H9 (cell line): ENCODE measurements around the gene PAQR9. TPM values are rescaled to one million over a fixed set of nuclear protein-coding genes. Genes with fewer than 3 reads are reported as not detected.

Experiments
- DNase-seq: peaks from one replicate; pipeline ENCODE4 v3.0.0-alpha.2; 2017
- H2AFZ ChIP-seq: one replicate; pipeline ENCODE4 v1.6.1; 2013; ENCODE audit warnings: mild to moderate bottlenecking, low read length, control low read depth, moderate library complexity
- H2AK5ac ChIP-seq: 2 replicates; pipeline ENCODE4 v1.6.1; 2013; ENCODE audit warnings: low read length, control low read depth, mixed read lengths; ENCODE audit not compliant: insufficient read length
- H2BK120ac ChIP-seq: one replicate; pipeline ENCODE4 v1.6.1; 2013; ENCODE audit warnings: low read depth, mild to moderate bottlenecking, low read length, control low read depth, inconsistent platforms; ENCODE audit not compliant: poor library complexity, severe bottlenecking
- H2BK12ac ChIP-seq: 2 replicates; pipeline ENCODE4 v1.6.1; 2013; ENCODE audit warnings: low read length, control low read depth, mixed read lengths, low read depth; ENCODE audit not compliant: insufficient read length
- H2BK15ac ChIP-seq: 2 replicates; pipeline ENCODE4 v1.6.1; 2013; ENCODE audit warnings: low read depth, low read length, control low read depth
- H2BK20ac ChIP-seq: one replicate; pipeline ENCODE4 v1.6.1; 2013; ENCODE audit warnings: low read depth, mild to moderate bottlenecking, low read length, control low read depth, inconsistent platforms; ENCODE audit not compliant: poor library complexity, severe bottlenecking
- H2BK5ac ChIP-seq: 2 replicates; pipeline ENCODE4 v1.6.1; 2013; ENCODE audit warnings: low read length, control low read depth, mixed read lengths; ENCODE audit not compliant: insufficient read length
- H3K14ac ChIP-seq: 2 replicates; pipeline ENCODE4 v1.6.1; 2013; ENCODE audit warnings: low read length, control low read depth; ENCODE audit not compliant: insufficient read depth
- H3K18ac ChIP-seq: 2 replicates; pipeline ENCODE4 v1.6.1; 2013; ENCODE audit warnings: low read depth, mild to moderate bottlenecking, mixed read lengths, low read length, control low read depth; ENCODE audit not compliant: insufficient read length
- H3K23ac ChIP-seq: 2 replicates; pipeline ENCODE4 v1.6.1; 2013; ENCODE audit warnings: low read length, control low read depth, mixed read lengths, low read depth; ENCODE audit not compliant: insufficient read length
- H3K23me2 ChIP-seq: 2 replicates; pipeline ENCODE4 v1.6.1; 2013; ENCODE audit warnings: low read depth, mild to moderate bottlenecking, mixed read lengths, low read length, control low read depth; ENCODE audit not compliant: insufficient read length, poor library complexity, severe bottlenecking
- H3K27ac ChIP-seq: 2 replicates; pipeline ENCODE4 v1.5.1; 2013; ENCODE audit warnings: low read length, control low read depth, mixed read lengths, low read depth; ENCODE audit not compliant: insufficient read length
- H3K27me3 ChIP-seq: 2 replicates; pipeline ENCODE4 v1.6.1; 2013; ENCODE audit warnings: low read length, control low read depth, inconsistent platforms; ENCODE audit not compliant: insufficient read depth
- H3K4ac ChIP-seq: 2 replicates; pipeline ENCODE4 v1.6.1; 2013; ENCODE audit warnings: low read depth, mild to moderate bottlenecking, control low read depth, inconsistent platforms, low read length, moderate library complexity
- H3K4me1 ChIP-seq: 2 replicates; pipeline ENCODE4 v1.6.1; 2013; ENCODE audit warnings: low read length, control low read depth, inconsistent platforms; ENCODE audit not compliant: insufficient read depth
- H3K4me2 ChIP-seq: 2 replicates; pipeline ENCODE4 v1.6.1; 2013; ENCODE audit warnings: low read length, control low read depth, mixed read lengths; ENCODE audit not compliant: insufficient read length, insufficient read depth
- H3K56ac ChIP-seq: 2 replicates; pipeline ENCODE4 v1.6.1; 2013; ENCODE audit warnings: low read depth, mild to moderate bottlenecking, mixed read lengths, low read length, control low read depth; ENCODE audit not compliant: insufficient read length
- H3K79me1 ChIP-seq: 2 replicates; pipeline ENCODE4 v1.6.1; 2013; ENCODE audit warnings: low read depth, mild to moderate bottlenecking, moderate library complexity, low read length, control low read depth, inconsistent platforms; ENCODE audit not compliant: insufficient read depth, poor library complexity, severe bottlenecking
- H3K79me2 ChIP-seq: 2 replicates; pipeline ENCODE4 v1.6.1; 2013; ENCODE audit warnings: low read length, control low read depth, inconsistent platforms; ENCODE audit not compliant: insufficient read depth
- H3K9ac ChIP-seq: 2 replicates; pipeline ENCODE4 v1.6.1; 2013; ENCODE audit warnings: low read length, control low read depth, mixed read lengths; ENCODE audit not compliant: insufficient read length; ENCODE audit errors: extremely low read depth
- H3K9me3 ChIP-seq: one replicate; pipeline ENCODE4 v1.6.1; 2013; ENCODE audit warnings: low read depth, low read length, inconsistent platforms; ENCODE audit not compliant: control insufficient read depth
- H3T11ph ChIP-seq: one replicate; pipeline ENCODE4 v1.6.1; 2013; ENCODE audit warnings: mild to moderate bottlenecking, low read length, control low read depth, inconsistent platforms
- H4K20me1 ChIP-seq: one replicate; pipeline ENCODE4 v1.6.1; 2013; ENCODE audit not compliant: control insufficient read depth, insufficient read length, insufficient read depth
- H4K5ac ChIP-seq: 2 replicates; pipeline ENCODE4 v1.6.1; 2013; ENCODE audit warnings: low read depth, mild to moderate bottlenecking, mixed read lengths, low read length, control low read depth; ENCODE audit not compliant: insufficient read length
- H4K8ac ChIP-seq: replicated peaks from 2 replicates; pipeline ENCODE4 v1.6.1; 2013; ENCODE audit warnings: low read length, control low read depth, mixed read lengths, low read depth; ENCODE audit not compliant: insufficient read length
- H4K91ac ChIP-seq: 2 replicates; pipeline ENCODE4 v1.6.1; 2013; ENCODE audit warnings: low read depth, mild to moderate bottlenecking, moderate library complexity, mixed read lengths, low read length, control low read depth; ENCODE audit not compliant: insufficient read length
- H3K27ac Mint-ChIP-seq, 3 experiments: 2 replicates in 2 of 3; 3 replicates in 1 of 3; pipeline ENCODE4 v1.8.0; 2020 to 2021; ENCODE audit warnings: mixed read lengths in 3 of 3, mild to moderate bottlenecking in 1 of 3, moderate library complexity in 1 of 3
- H3K27me3 Mint-ChIP-seq: 2 replicates; pipeline ENCODE4 v1.8.0; 2021; ENCODE audit warnings: low read depth, mild to moderate bottlenecking, moderate library complexity, mixed read lengths
- H3K36me3 Mint-ChIP-seq, 3 experiments: 2 replicates in 2 of 3; 3 replicates in 1 of 3; pipeline ENCODE4 v1.8.0; 2020 to 2021; ENCODE audit warnings: low read depth in 3 of 3, mixed read lengths in 3 of 3; ENCODE audit not compliant: insufficient read depth in 1 of 3
- H3K4me1 Mint-ChIP-seq, 2 experiments: 2 replicates each; pipeline ENCODE4 v1.8.0; 2020; ENCODE audit warnings: mixed read lengths in 2 of 2
- H3K4me3 Mint-ChIP-seq, 2 experiments: 2 replicates in 1 of 2; 3 replicates in 1 of 2; pipeline ENCODE4 v1.8.0; 2020 to 2021; ENCODE audit warnings: mild to moderate bottlenecking in 2 of 2, mixed read lengths in 2 of 2, moderate library complexity in 1 of 2
- H3K9me3 Mint-ChIP-seq, 2 experiments: 2 replicates in 1 of 2; 3 replicates in 1 of 2; pipeline ENCODE4 v1.8.0; 2020; ENCODE audit warnings: mild to moderate bottlenecking in 2 of 2, mixed read lengths in 2 of 2, moderate library complexity in 1 of 2
- WGBS: extraction: QIAGEN DNeasy Blood & Tissue Kit; methylation state at CpG from one replicate; pipeline ENCODE4 v1.1.7; 2013; ENCODE audit warnings: missing lambda C conversion rate, low lambda C conversion rate, mixed read lengths; ENCODE audit not compliant: insufficient read length; ENCODE audit errors: extremely low coverage; 5-methylcytosine and 5-hydroxymethylcytosine counted together
- total RNA-seq: library from RNA; stranded (reverse); gene quantifications from 2 replicates; pipeline ENCODE4 v1.2.1, GENCODE V29; 2021
- TF ChIP-seq, protein P1 (sequence below): fragments of 200-600 bp; sonication (generic); conservative IDR thresholded peaks from 3 replicates; pipeline ENCODE4 v1.8.0; 2021; ENCODE audit warnings: antibody characterized with exemption, mild to moderate bottlenecking

The PAQR9 gene
- total RNA-seq, 1 experiment from 2014 or later: 2.3 TPM

DNA sequence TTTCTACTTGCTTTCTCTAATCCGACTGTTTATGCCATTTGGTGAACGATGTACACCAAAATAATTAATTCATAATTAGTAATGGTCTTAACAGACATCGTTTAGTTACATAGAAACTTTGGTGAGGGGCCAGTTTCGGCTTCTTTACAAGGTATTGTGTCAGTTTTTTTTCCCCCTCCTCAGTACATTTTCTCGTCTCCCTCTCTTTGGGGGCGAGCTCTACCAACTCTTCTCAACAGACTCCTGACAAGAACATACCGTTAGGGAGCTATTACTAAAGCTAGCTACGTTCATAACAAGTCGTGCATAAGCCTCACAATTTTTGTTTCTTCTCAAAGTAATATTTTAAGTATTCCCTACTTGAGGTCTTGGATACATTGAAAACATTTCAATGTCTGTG is 39.3 kb upstream of the PAQR9 start:
- Histone ChIP-seq H3K79me1 (no peaks in the 10 kb centered on the region), H3K14ac (no peak overlapping the region), H3K56ac (no peak overlapping the region), H2AK5ac (no peak overlapping the region), H3K27ac (peak overlapping the region; percentile 91), H4K20me1 (no peaks in the 10 kb centered on the region), H3K18ac (no peak overlapping the region), H3K23me2 (peaks cover 14% of the 10 kb centered on the region), H3K79me2 (peaks cover 46% of the 10 kb centered on the region; the same call in 1 of the 2 replicates), H4K8ac (no peak overlapping the region), H2BK15ac (no peak overlapping the region), H4K5ac (no peak overlapping the region), H3T11ph (no peak overlapping the region), H2BK20ac (no peak overlapping the region), H2BK120ac (peak overlapping the region; percentile 5), H4K91ac (no peak overlapping the region), H3K27me3 (no peaks in the 10 kb centered on the region), H3K4me2 (peak overlapping the region; percentile 98), H3K23ac (no peak overlapping the region), H3K9me3 (no peaks in the 10 kb centered on the region), H2AFZ (no peak overlapping the region), H3K4me1 (no peaks in the 10 kb centered on the region), H2BK12ac (no peak overlapping the region), H2BK5ac (no peak overlapping the region), H3K9ac (peak overlapping the region; percentile 98), H3K4ac (no peak overlapping the region)
- peaks cover 23 to 31% of the 10 kb centered on the region in 2 experiments for H3K4me1 Mint-ChIP-seq
- TF ChIP-seq, protein P1, sequence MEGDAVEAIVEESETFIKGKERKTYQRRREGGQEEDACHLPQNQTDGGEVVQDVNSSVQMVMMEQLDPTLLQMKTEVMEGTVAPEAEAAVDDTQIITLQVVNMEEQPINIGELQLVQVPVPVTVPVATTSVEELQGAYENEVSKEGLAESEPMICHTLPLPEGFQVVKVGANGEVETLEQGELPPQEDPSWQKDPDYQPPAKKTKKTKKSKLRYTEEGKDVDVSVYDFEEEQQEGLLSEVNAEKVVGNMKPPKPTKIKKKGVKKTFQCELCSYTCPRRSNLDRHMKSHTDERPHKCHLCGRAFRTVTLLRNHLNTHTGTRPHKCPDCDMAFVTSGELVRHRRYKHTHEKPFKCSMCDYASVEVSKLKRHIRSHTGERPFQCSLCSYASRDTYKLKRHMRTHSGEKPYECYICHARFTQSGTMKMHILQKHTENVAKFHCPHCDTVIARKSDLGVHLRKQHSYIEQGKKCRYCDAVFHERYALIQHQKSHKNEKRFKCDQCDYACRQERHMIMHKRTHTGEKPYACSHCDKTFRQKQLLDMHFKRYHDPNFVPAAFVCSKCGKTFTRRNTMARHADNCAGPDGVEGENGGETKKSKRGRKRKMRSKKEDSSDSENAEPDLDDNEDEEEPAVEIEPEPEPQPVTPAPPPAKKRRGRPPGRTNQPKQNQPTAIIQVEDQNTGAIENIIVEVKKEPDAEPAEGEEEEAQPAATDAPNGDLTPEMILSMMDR: no peak
- no peak for DNase-seq
- WGBS: no CpG with 5 or more reads among the region's 9 CpGs
- H3K27me3 Mint-ChIP-seq: no peaks in the 10 kb centered on the region
- H3K27ac Mint-ChIP-seq: peak overlapping the region; percentile 18 to 99 (median 99); a peak in 5 of 7 replicates
- peaks cover 0 to 3% (median 0%) of the 10 kb centered on the region in 3 experiments; a peak in 5 of 7 replicates for H3K36me3 Mint-ChIP-seq
- H3K4me3 Mint-ChIP-seq: peak overlapping the region; percentile 90 to 96
- H3K9me3 Mint-ChIP-seq: no peaks in the 10 kb centered on the region
